RWPE2 (cell line): ENCODE data around the gene CEP72.
A peak's percentile ranks its signal among the peaks of the same experiment; 100 is the strongest.

Experiments used
- ATAC-seq: fragments of 200-7000 bp; cut with Tn5 transposase; 3 replicates; pipeline ENCODE4 v1.9.1; 2021; ENCODE audit warnings: low read depth
- DNase-seq: peaks from one replicate; pipeline ENCODE4 v3.0.0-alpha.2; 2020; ENCODE audit warnings: low spot score
- H3K27ac ChIP-seq: fragments of 450-650 bp; 2 replicates; pipeline ENCODE4 v1.5.1; 2017; ENCODE audit warnings: mild to moderate bottlenecking; ENCODE audit not compliant: poor library complexity, severe bottlenecking
- H3K27me3 ChIP-seq: fragments of 250-450 bp; sonication (Bioruptor Pico); 2 replicates; pipeline ENCODE4 v1.5.1; 2021; ENCODE audit warnings: mild to moderate bottlenecking, moderate library complexity; ENCODE audit not compliant: insufficient read depth, poor library complexity, severe bottlenecking
- H3K36me3 ChIP-seq: fragments of 250-450 bp; sonication (Bioruptor Pico); 2 replicates; pipeline ENCODE4 v1.5.1; 2020; ENCODE audit warnings: low read depth, mild to moderate bottlenecking, moderate library complexity
- H3K4me1 ChIP-seq: fragments of 250-450 bp; sonication (Bioruptor Pico); 2 replicates; pipeline ENCODE4 v1.5.1; 2021; ENCODE audit warnings: mild to moderate bottlenecking, moderate library complexity; ENCODE audit not compliant: insufficient read depth, poor library complexity, severe bottlenecking
- H3K4me3 ChIP-seq: fragments of 250-450 bp; sonication (Bioruptor Pico); 2 replicates; pipeline ENCODE4 v1.5.1; 2021; ENCODE audit warnings: mild to moderate bottlenecking, moderate library complexity; ENCODE audit not compliant: severe bottlenecking
- H3K9me3 ChIP-seq: fragments of 250-450 bp; sonication (Bioruptor Pico); 2 replicates; pipeline ENCODE4 v1.5.1; 2021; ENCODE audit warnings: mild to moderate bottlenecking, moderate library complexity; ENCODE audit not compliant: severe bottlenecking
- CTCF ChIP-seq: fragments of 450-650 bp; IDR thresholded peaks from one replicate; pipeline ENCODE4 v1.5.1; 2017; ENCODE audit warnings: mild to moderate bottlenecking, moderate library complexity; ENCODE audit not compliant: poor library complexity, severe bottlenecking

The CEP72 gene

GRCh38 chr5:582936-583635 lies 29.1 kb upstream of the CEP72 start:
- H3K27ac ChIP-seq, result no peak overlapping the region
- H3K4me3 ChIP-seq, result no peak overlapping the region
- no peak for DNase-seq
- no peak for ATAC-seq
- H3K9me3 ChIP-seq, result no peaks in the 10 kb centered on the region
- TF ChIP-seq CTCF, result no peak
- no peaks in the 10 kb centered on the region for H3K36me3 ChIP-seq
- H3K27me3 ChIP-seq, result peaks cover 59% of the 10 kb centered on the region
- H3K4me1 ChIP-seq, result no peaks in the 10 kb centered on the region

- Histone ChIP-seq H3K4me1 (no peaks in the 10 kb centered on the region), H3K36me3 (no peaks in the 10 kb centered on the region), H3K4me3 (no peak overlapping the region), H3K27me3 (peaks cover 54% of the 10 kb centered on the region), H3K27ac (no peak overlapping the region), H3K9me3 (no peaks in the 10 kb centered on the region)
- ATAC-seq, result no peak
- no peak for DNase-seq
- no peak for TF ChIP-seq CTCF
Measured at GRCh38 chr5:583645-584044, 28.5 kb upstream of the CEP72 start.

- H3K27ac ChIP-seq, result no peak overlapping the region
- ATAC-seq (no peak), DNase-seq (no peak)
- no peaks in the 10 kb centered on the region for H3K4me1 ChIP-seq
- TF ChIP-seq CTCF, result no peak
- no peaks in the 10 kb centered on the region for H3K9me3 ChIP-seq
- H3K27me3 ChIP-seq, result peaks cover 48% of the 10 kb centered on the region
- H3K4me3 ChIP-seq, result no peak overlapping the region
- no peaks in the 10 kb centered on the region for H3K36me3 ChIP-seq
Measured at GRCh38 chr5:584216-584615, 27.9 kb upstream of the CEP72 start.

GRCh38 chr5:584846-585245 lies 27.3 kb upstream of the CEP72 start:
- no peaks in the 10 kb centered on the region for H3K36me3 ChIP-seq
- DNase-seq (peak; percentile 61), ATAC-seq (no peak)
- peaks cover 47% of the 10 kb centered on the region for H3K27me3 ChIP-seq
- no peak for TF ChIP-seq CTCF
- no peaks in the 10 kb centered on the region for H3K4me1 ChIP-seq
- no peak overlapping the region for H3K27ac ChIP-seq
- H3K9me3 ChIP-seq, result no peaks in the 10 kb centered on the region
- no peak overlapping the region for H3K4me3 ChIP-seq

DNA sequence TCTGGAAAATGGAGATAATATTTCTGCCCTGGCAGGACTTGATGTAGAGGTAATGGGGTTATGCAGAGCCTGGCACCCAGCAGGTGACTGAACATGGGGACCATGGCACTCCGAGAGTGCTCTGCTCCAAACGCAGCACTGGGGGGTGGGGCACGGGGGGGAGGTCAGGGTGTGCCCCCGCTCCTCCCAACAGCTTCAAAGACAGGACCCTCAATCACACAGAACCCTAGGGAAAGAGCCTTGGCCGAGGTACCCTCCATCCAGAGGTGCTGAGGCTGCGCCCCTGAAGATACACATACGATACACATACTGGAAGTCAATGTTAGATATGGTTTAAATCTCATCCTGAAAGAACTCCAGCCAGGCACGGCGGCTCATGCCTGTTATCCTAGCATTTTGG lies 26.6 kb upstream of the CEP72 start:
- no peak overlapping the region for H3K4me3 ChIP-seq
- no peak for ATAC-seq

More for the DNA sequence above, 26.6 kb upstream of the CEP72 start:
- H3K27me3 ChIP-seq, result peaks cover 44% of the 10 kb centered on the region
- H3K9me3 ChIP-seq, result peaks cover 1% of the 10 kb centered on the region
- no peaks in the 10 kb centered on the region for H3K36me3 ChIP-seq
- DNase-seq, result peak; percentile 33
- no peak for TF ChIP-seq CTCF
- no peak overlapping the region for H3K27ac ChIP-seq
- no peaks in the 10 kb centered on the region for H3K4me1 ChIP-seq
